ENCODE measurements around the gene ROMO1. TPM values are rescaled to one million over a fixed set of nuclear protein-coding genes. Genes with fewer than 3 reads are reported as not detected.
"Not testable (repeated sequence)": the region's sequence is repeated elsewhere in the genome, so short reads cannot be mapped to it uniquely, and the experiment has no call there.

ROMO1 gene
- total and polyA plus RNA-seq, 2 experiments from 2014 or later, result 285 to 634 TPM

GRCh38 chr20:35704514-35705261 is 5.5 kb downstream of the ROMO1 start:
- Histone ChIP-seq H3K9me3 (ENCODE audit: low read depth) (no peaks in the 10 kb centered on the region), H3K4me2 (no peak overlapping the region), H3K27me3 (no peaks in the 10 kb centered on the region), H3K4me1 (ENCODE audit: insufficient read depth) (peaks cover 7% of the 10 kb centered on the region), H3K79me2 (peaks cover 75% of the 10 kb centered on the region), H3K4me3 (no peak overlapping the region), H3K27ac (no peak overlapping the region), H2AFZ (no peak overlapping the region), H3K9me2 (replicated peaks; ENCODE audit: insufficient read depth) (no peaks in the 10 kb centered on the region), H3K36me3 (replicated peaks; ENCODE audit: insufficient read depth, low read depth) (peaks cover 6% of the 10 kb centered on the region), H4K20me1 (ENCODE audit: insufficient read depth, poor library complexity, severe bottlenecking) (peaks cover 74% of the 10 kb centered on the region)
- no peak for TF ChIP-seq EZH2phosphoT487 (IDR thresholded peaks at IDR 0.05; ENCODE audit: low read depth, severe bottlenecking, unreplicated experiment)
- TF ChIP-seq CTCF (IDR thresholded peaks at IDR 0.05; ENCODE audit: poor library complexity), result no peak
- TF ChIP-seq EZH2 (IDR thresholded peaks at IDR 0.05; ENCODE audit: borderline replicate concordance), result no peak
- no peak for DNase-seq (ENCODE audit: low spot score)
- WGBS (ENCODE audit: low lambda C conversion rate, missing lambda C conversion rate), result 96% methylated on average over 5 of the region's 5 CpGs

DNA sequence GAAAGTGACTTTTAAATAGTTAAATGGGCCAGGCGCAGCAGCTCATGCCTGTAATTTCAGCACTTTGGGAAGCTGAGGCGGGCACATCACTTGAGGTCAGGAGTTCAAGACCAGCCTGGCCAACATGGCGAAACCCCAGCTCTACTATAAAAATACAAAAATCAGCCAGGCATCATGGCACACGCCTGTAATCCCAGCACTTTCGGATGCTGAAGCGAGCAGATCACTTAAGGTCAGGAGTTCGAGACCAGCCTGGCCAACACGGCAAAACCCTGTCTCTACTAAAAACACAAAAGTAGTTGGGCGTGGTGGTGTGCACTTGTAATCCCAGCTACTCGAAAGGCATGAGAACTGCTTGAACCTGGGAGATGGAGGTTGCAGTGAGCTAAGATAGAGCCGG is 6.7 kb downstream of the ROMO1 start:
- H3K27me3 ChIP-seq; H3K27ac ChIP-seq; DNase-seq (ENCODE audit: low spot score); H3K9me3 ChIP-seq (ENCODE audit: low read depth); H2AFZ ChIP-seq; H3K4me1 ChIP-seq (ENCODE audit: insufficient read depth); H3K4me3 ChIP-seq; H3K4me2 ChIP-seq; H3K9me2 ChIP-seq (replicated peaks; ENCODE audit: insufficient read depth); H3K36me3 ChIP-seq (replicated peaks; ENCODE audit: insufficient read depth, low read depth): not testable (repeated sequence)
- Histone ChIP-seq H4K20me1 (ENCODE audit: insufficient read depth, poor library complexity, severe bottlenecking) (peaks cover 86% of the 10 kb centered on the region), H3K79me2 (peaks cover 79% of the 10 kb centered on the region)
- 94% methylated on average over 11 of the region's 11 CpGs for WGBS (ENCODE audit: low lambda C conversion rate, missing lambda C conversion rate)

- 96% methylated on average over 17 of the region's 17 CpGs for WGBS (ENCODE audit: low lambda C conversion rate, missing lambda C conversion rate)
- Histone ChIP-seq H3K79me2 (peaks cover 82% of the 10 kb centered on the region), H4K20me1 (ENCODE audit: insufficient read depth, poor library complexity, severe bottlenecking) (peaks cover 93% of the 10 kb centered on the region)
- not testable (repeated sequence) for H3K27me3 ChIP-seq; H3K27ac ChIP-seq; H3K4me1 ChIP-seq (ENCODE audit: insufficient read depth); H3K9me3 ChIP-seq (ENCODE audit: low read depth); H3K36me3 ChIP-seq (replicated peaks; ENCODE audit: insufficient read depth, low read depth); DNase-seq (ENCODE audit: low spot score); H3K9me2 ChIP-seq (replicated peaks; ENCODE audit: insufficient read depth); H2AFZ ChIP-seq; H3K4me3 ChIP-seq; H3K4me2 ChIP-seq
Measured at GRCh38 chr20:35706591-35707529, 7.7 kb downstream of the ROMO1 start.

DNA sequence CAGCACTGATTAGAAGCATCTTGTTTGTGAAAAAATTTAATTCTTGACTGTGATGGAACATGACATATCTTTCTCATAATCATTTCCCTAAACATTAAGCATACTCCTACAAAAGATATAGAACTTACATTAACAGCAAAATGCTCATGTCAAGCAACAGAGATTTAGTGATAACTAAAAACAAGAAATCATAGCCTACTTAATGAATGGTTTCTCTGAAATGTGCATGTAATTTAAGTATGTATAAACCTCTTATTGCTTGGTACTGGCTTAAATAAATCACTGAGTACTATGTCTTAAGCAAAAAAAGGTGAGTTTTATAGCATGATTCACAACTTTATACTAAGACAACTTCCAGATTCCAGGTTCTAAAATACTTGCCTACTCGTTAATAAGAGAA is 9.3 kb downstream of the ROMO1 start:
- H3K4me1 ChIP-seq (ENCODE audit: insufficient read depth), result no peaks in the 10 kb centered on the region
- H3K79me2 ChIP-seq, result peaks cover 87% of the 10 kb centered on the region
- no peak overlapping the region for H2AFZ ChIP-seq
- peaks cover 3% of the 10 kb centered on the region for H3K36me3 ChIP-seq (replicated peaks; ENCODE audit: insufficient read depth, low read depth)
- H4K20me1 ChIP-seq (ENCODE audit: insufficient read depth, poor library complexity, severe bottlenecking), result peaks cover 96% of the 10 kb centered on the region
- TF ChIP-seq CTCF (IDR thresholded peaks at IDR 0.05; ENCODE audit: poor library complexity) (no peak), EZH2phosphoT487 (IDR thresholded peaks at IDR 0.05; ENCODE audit: low read depth, severe bottlenecking, unreplicated experiment) (no peak), EZH2 (IDR thresholded peaks at IDR 0.05; ENCODE audit: borderline replicate concordance) (no peak)
- no peak for DNase-seq (ENCODE audit: low spot score)
- H3K9me3 ChIP-seq (ENCODE audit: low read depth), result no peaks in the 10 kb centered on the region
- 92% methylated on average over 1 of the region's 1 CpG for WGBS (ENCODE audit: low lambda C conversion rate, missing lambda C conversion rate)
- no peak overlapping the region for H3K4me3 ChIP-seq
- H3K9me2 ChIP-seq (replicated peaks; ENCODE audit: insufficient read depth), result no peaks in the 10 kb centered on the region
- H3K4me2 ChIP-seq, result no peak overlapping the region
- H3K27ac ChIP-seq, result no peak overlapping the region
- H3K27me3 ChIP-seq, result no peaks in the 10 kb centered on the region
